ENCODE measurements around the gene CCDC106. TPM values are rescaled to one million over a fixed set of nuclear protein-coding genes. Genes with fewer than 3 reads are reported as not detected.

The CCDC106 gene
- total RNA-seq, 2 donors from 2014 or later, result 2.6 to 4.8 TPM

- no peaks in the 10 kb centered on the region for H3K27me3 ChIP-seq
- intact Hi-C loops (cut with DNase I), result no loop called here
- peaks cover 19% of the 10 kb centered on the region for H3K36me3 ChIP-seq
- H3K4me3 ChIP-seq, result no peak overlapping the region
- H3K27ac ChIP-seq, result no peak overlapping the region
- peaks cover 21% of the 10 kb centered on the region for H3K4me1 ChIP-seq
- no peak overlapping the region for H3K9ac ChIP-seq (ENCODE audit: low read depth in 2 of 2, low read length in 2 of 2)
- no peak for TF ChIP-seq CTCF (IDR thresholded peaks at IDR 0.05)
- no peak for DNase-seq
- no peaks in the 10 kb centered on the region for H3K9me3 ChIP-seq
Observed at GRCh38 chr19:55660404-55660803, 12.4 kb downstream of the CCDC106 start.

GRCh38 chr19:55660991-55661390 lies 13.0 kb downstream of the CCDC106 start:
- peaks cover 21% of the 10 kb centered on the region for H3K4me1 ChIP-seq
- H3K9me3 ChIP-seq, result no peaks in the 10 kb centered on the region
- no peak overlapping the region for H3K27ac ChIP-seq
- H3K9ac ChIP-seq (ENCODE audit: low read depth in 2 of 2, low read length in 2 of 2), result no peak overlapping the region
- no peak overlapping the region for H3K4me3 ChIP-seq
- peaks cover 19% of the 10 kb centered on the region for H3K36me3 ChIP-seq
- no peaks in the 10 kb centered on the region for H3K27me3 ChIP-seq
- DNase-seq, result no peak
- intact Hi-C loops (cut with DNase I), result no loop called here
- TF ChIP-seq CTCF (IDR thresholded peaks at IDR 0.05), result no peak

GRCh38 chr19:55661826-55662225 lies 13.8 kb downstream of the CCDC106 start:
- TF ChIP-seq CTCF (IDR thresholded peaks at IDR 0.05), result no peak
- no peak overlapping the region for H3K9ac ChIP-seq (ENCODE audit: low read depth in 2 of 2, low read length in 2 of 2)
- H3K4me3 ChIP-seq, result no peak overlapping the region
- H3K9me3 ChIP-seq, result no peaks in the 10 kb centered on the region
- H3K36me3 ChIP-seq, result peaks cover 19% of the 10 kb centered on the region
- intact Hi-C loops (cut with DNase I), result no loop called here
- H3K27ac ChIP-seq, result no peak overlapping the region
- H3K27me3 ChIP-seq, result no peaks in the 10 kb centered on the region
- DNase-seq, result no peak
- peaks cover 14% of the 10 kb centered on the region for H3K4me1 ChIP-seq

- no peak for TF ChIP-seq CTCF (IDR thresholded peaks at IDR 0.05)
- no peaks in the 10 kb centered on the region for H3K4me1 ChIP-seq
- H3K9ac ChIP-seq (ENCODE audit: low read depth in 2 of 2, low read length in 2 of 2), result no peak overlapping the region
- no peaks in the 10 kb centered on the region for H3K9me3 ChIP-seq
- H3K36me3 ChIP-seq, result peaks cover 27% of the 10 kb centered on the region
- DNase-seq, result no peak
- H3K27me3 ChIP-seq, result no peaks in the 10 kb centered on the region
- intact Hi-C loops (cut with DNase I), result no loop called here
- no peak overlapping the region for H3K27ac ChIP-seq
- H3K4me3 ChIP-seq, result no peak overlapping the region
Observed at GRCh38 chr19:55663846-55664536, 16.0 kb downstream of the CCDC106 start.

GRCh38 chr19:55666343-55667005 lies 18.5 kb downstream of the CCDC106 start:
- peaks cover 28% of the 10 kb centered on the region for H3K36me3 ChIP-seq
- intact Hi-C loops (cut with DNase I), result no loop called here

More at GRCh38 chr19:55666343-55667005, 18.5 kb downstream of the CCDC106 start:
- Histone ChIP-seq H3K27ac (no peak overlapping the region), H3K9me3 (no peaks in the 10 kb centered on the region), H3K27me3 (no peaks in the 10 kb centered on the region), H3K4me1 (no peaks in the 10 kb centered on the region), H3K9ac (ENCODE audit: low read depth in 2 of 2, low read length in 2 of 2) (no peak overlapping the region), H3K4me3 (no peak overlapping the region)
- DNase-seq, result no peak
- no peak for TF ChIP-seq CTCF (IDR thresholded peaks at IDR 0.05)
